ENCODE measurements around the gene TBX3.

TBX3 gene

DNA sequence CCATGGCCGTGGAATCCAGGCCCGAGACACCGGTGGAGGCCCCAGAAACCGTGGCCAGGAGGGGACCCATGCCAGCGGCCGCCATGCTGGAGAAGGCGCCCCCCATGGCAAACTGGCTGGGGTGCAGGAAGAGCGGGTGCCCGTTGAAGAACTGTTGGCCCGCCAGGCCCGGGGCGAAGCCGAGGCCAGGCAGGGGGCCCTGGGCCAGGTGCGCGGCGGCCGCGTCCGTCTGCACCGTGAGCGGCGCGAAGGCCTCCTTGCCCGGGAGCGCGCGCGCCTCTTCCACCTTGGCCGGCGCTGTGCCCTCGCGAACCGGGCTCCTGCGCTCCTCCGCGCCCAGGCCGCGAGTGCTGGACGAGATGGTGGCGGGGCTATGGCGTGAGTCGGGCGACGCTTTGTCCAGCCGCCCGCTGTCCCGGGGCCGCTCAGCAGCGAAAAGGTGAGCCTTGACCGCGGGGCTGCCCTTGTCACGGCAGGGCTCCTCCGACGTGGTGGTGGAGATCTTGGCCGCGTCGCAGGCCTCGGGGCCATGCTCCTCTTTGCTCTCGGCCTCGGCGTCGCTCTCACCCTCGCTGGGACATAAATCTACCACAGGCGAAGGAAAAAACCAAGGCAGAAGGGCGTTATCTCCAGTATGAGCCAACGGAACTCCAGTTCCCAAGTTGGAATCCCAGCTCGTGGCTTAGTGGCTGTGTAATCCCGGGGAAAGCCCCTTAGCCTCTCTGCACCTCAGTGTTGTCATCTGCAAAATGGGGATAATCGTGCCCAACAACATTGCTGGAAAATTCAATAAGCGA is 9.5 kb downstream of the TBX3 start:
- CTCF ChIA-PET = interaction anchor here (0.7 to 0.8 kb wide), 2 partner anchors 1008 to 1243 kb away, joined by 3 read pairs; no protein-coding TSS in a partner anchor
- DNase-seq (ENCODE audit: low spot score) = no peak
- H3K27ac ChIP-seq = peak overlapping the region; percentile 92
- POLR2A ChIA-PET (ENCODE audit: low non-redundant PET) = interaction anchor here (0.6 kb wide), 1 partner anchor 464 kb away, joined by 6 read pairs; no protein-coding TSS in a partner anchor
- TF ChIP-seq, protein P1, sequence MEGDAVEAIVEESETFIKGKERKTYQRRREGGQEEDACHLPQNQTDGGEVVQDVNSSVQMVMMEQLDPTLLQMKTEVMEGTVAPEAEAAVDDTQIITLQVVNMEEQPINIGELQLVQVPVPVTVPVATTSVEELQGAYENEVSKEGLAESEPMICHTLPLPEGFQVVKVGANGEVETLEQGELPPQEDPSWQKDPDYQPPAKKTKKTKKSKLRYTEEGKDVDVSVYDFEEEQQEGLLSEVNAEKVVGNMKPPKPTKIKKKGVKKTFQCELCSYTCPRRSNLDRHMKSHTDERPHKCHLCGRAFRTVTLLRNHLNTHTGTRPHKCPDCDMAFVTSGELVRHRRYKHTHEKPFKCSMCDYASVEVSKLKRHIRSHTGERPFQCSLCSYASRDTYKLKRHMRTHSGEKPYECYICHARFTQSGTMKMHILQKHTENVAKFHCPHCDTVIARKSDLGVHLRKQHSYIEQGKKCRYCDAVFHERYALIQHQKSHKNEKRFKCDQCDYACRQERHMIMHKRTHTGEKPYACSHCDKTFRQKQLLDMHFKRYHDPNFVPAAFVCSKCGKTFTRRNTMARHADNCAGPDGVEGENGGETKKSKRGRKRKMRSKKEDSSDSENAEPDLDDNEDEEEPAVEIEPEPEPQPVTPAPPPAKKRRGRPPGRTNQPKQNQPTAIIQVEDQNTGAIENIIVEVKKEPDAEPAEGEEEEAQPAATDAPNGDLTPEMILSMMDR (conservative IDR thresholded peaks at IDR 0.05; ENCODE audit: low read depth) = no peak

DNA sequence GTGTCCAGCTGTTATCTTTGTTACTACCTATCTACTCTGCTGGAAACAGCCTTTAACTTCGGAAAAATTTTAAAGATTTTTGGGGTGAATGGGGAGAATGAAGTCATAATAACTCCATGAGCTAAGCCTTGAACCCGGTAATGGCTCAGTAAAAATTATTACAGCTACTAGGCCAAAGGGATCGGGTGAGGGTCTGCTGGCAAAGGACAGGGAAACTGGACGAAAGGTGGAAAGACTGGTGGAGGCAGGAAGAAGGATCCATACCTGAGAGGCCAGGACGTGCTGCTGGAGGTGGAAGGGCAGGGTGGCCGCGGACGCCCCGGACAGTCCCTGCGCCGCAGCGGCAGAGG is 10.1 kb downstream of the TBX3 start:
- POLR2A ChIA-PET (ENCODE audit: low non-redundant PET) = interaction anchor here (0.6 kb wide), 1 partner anchor 465 kb away, joined by 6 read pairs; no protein-coding TSS in a partner anchor
- CTCF ChIA-PET = interaction anchor here (0.6 to 0.8 kb wide), 3 partner anchors 32 to 1244 kb away, joined by 3 read pairs; no protein-coding TSS in a partner anchor

DNA sequence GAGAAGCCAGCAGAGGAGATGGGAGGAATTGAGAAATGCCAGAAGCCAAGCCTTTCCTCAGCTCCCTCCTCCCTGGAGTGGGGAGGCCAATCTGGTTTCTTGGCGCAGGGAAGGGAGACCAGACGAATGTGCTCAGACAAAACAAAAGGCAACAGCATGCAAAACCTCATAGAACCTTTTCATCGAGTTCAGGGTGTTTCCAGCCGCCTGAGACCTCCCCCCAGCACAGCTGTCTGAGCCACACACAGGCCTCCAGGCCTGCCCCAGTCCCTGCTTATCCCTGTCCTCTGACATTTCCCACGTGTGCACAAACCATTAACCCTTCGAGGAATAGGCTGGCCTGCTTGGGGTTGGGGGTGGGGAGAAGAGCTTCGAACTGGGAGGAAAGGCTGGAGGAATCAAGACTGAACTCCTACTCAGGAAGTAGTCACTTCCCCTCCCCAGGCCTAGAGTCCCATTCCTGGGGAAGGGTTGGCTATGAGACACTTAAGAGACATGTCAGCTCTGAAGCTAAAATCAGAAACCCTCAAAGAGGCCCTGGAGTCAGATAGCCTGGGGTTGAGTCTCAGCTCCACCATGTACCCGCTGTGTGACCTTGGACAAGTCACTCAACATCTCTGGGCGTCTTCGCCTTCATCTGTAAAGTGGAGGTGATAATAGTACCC is 10.7 kb downstream of the TBX3 start:
- H3K27ac ChIP-seq = peak overlapping the region; percentile 92
- TF ChIP-seq, protein P1 (conservative IDR thresholded peaks at IDR 0.05; ENCODE audit: low read depth) = no peak
- no peak for DNase-seq (ENCODE audit: low spot score)
- CTCF ChIA-PET = interaction anchor here (0.6 to 0.8 kb wide), 3 partner anchors 31 to 1244 kb away, joined by 3 read pairs; no protein-coding TSS in a partner anchor
- POLR2A ChIA-PET (ENCODE audit: low non-redundant PET) = no interaction called here

More for the DNA sequence above, 10.1 kb downstream of the TBX3 start:
- H3K27ac ChIP-seq = peak overlapping the region; percentile 92
- TF ChIP-seq, protein P1 (conservative IDR thresholded peaks at IDR 0.05; ENCODE audit: low read depth) = no peak
- DNase-seq (ENCODE audit: low spot score) = no peak

DNA sequence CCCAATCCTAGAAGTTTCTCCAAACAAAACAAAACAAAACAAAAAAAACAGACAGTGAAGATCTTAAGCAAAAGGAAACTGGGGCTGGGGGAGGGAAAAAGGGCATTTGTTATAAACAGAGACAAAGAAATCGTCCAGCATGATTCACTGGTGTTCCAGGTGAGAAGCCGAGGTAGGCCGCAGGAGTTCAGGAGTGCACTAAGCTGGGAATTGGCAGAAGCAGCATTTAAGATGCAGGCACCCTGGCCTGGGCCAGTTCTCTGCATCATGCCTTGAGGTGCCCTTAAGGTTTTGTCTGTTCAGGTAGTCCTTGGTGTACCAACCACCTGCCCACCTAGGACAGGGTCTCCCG is 11.2 kb downstream of the TBX3 start:
- DNase-seq (ENCODE audit: low spot score) = no peak
- TF ChIP-seq, protein P1 (conservative IDR thresholded peaks at IDR 0.05; ENCODE audit: low read depth) = no peak
- POLR2A ChIA-PET (ENCODE audit: low non-redundant PET) = interaction anchor here (1.2 kb wide), 1 partner anchor 11 kb away, joined by 3 read pairs; the partner anchor contains the start of gene TBX3
- H3K27ac ChIP-seq = peak overlapping the region; percentile 92
- CTCF ChIA-PET = no interaction called here

DNA sequence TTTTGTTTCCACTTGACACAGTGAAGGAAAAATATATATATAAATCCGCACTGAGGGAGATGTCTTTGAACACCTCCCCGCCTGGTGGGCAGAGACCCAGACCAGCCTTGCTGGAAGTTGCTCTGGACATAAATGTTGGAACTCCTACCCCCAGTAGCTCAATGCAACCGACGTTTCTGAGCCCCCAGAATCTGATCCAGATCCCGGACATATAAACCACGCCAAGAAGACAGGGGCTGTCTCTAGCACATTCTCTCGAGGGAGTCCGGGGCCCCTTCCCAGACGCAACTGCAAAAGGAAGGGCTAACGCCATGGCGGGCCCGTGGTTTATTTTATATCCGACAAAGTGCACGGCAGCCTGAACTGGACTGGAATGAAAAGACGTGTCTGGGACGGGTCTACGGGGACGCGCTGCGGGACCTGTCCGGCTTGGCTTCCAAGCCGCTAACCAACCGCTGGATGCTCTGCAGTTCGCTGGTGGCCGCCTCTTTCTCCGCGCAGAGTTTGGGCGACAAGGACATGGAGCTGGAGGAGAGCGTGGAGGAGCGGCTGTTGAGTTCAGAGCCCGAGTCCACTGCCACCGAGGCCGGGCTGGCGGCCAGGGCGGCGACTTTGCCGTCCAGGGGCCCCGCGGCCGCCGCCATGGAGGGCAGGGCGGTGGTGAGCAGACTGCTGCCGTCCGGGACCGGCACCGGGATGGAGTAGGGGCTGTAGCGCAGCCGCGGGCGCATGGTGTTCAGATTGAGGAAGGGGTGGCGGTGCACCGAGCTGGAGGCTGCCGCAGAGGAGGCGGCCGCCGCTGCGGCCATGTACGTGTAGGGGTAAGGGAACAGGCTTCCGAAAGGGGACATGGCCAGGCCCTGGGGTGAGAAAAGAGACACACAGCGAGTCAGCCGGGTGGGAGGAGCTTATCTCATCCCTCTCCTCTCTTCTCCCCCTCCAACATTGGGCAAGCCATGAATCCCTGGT is 12.2 kb downstream of the TBX3 start:
- DNase-seq (ENCODE audit: low spot score) = no peak
- ChIA-PET CTCF (interaction anchor here (0.7 to 0.9 kb wide), 3 partner anchors 9 to 1086 kb away, joined by 3 to 4 read pairs (median 3); no protein-coding TSS in a partner anchor), POLR2A (ENCODE audit: low non-redundant PET) (interaction anchor here (1.2 kb wide), 1 partner anchor 12 kb away, joined by 3 read pairs; the partner anchor contains the start of gene TBX3)
- H3K27ac ChIP-seq = peak overlapping the region; percentile 82
- TF ChIP-seq, protein P1 (conservative IDR thresholded peaks at IDR 0.05; ENCODE audit: low read depth) = no peak
